ENCODE data around the gene GGT6.

DNA sequence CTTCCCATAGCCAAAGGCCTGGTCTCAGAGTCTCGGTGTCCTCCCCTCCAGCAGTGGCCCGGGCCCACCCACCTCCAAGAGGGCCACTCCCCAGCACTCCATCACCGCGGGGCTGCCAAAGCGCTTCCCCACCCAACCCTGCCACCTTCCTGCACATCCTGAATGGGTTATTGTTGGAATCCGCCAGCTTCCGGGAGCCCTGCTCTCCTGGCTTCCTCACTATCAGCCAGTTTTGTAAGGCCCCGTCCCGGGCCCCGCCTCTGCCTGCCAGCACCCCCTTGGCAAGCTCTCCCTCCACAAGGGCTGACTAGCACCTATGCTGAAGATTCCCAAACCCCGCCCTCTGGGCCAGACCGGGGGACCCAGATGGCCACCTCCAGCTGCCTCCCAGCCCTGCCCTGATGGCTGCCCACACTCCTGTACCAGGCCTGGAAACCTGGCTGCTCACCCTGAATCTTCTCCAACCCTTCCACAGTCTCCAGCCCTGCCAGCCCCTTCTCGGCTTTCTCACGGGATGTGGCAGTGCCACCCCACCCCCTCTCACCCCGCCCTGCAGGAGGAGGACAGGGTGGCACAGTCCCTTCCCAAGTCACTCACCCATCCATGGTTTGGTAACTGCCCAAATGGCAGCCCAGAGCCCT lies 19.6 kb downstream of the GGT6 start:
- TF ChIP-seq, protein P1, sequence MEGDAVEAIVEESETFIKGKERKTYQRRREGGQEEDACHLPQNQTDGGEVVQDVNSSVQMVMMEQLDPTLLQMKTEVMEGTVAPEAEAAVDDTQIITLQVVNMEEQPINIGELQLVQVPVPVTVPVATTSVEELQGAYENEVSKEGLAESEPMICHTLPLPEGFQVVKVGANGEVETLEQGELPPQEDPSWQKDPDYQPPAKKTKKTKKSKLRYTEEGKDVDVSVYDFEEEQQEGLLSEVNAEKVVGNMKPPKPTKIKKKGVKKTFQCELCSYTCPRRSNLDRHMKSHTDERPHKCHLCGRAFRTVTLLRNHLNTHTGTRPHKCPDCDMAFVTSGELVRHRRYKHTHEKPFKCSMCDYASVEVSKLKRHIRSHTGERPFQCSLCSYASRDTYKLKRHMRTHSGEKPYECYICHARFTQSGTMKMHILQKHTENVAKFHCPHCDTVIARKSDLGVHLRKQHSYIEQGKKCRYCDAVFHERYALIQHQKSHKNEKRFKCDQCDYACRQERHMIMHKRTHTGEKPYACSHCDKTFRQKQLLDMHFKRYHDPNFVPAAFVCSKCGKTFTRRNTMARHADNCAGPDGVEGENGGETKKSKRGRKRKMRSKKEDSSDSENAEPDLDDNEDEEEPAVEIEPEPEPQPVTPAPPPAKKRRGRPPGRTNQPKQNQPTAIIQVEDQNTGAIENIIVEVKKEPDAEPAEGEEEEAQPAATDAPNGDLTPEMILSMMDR (IDR thresholded peaks at IDR 0.05), result no peak
- TF ChIP-seq EP300 (IDR thresholded peaks at IDR 0.05; ENCODE audit: low read depth) (no peak), POLR2A (IDR thresholded peaks at IDR 0.05) (no peak), POLR2AphosphoS5 (IDR thresholded peaks at IDR 0.05) (no peak)
